HG03025 (cell line): ENCODE results near the gene TRIM29.

ENCODE experiments used
- ATAC-seq: cut with Tn5 transposase; IDR thresholded peaks from one replicate; pipeline ENCODE4 v1.9.1; 2021; ENCODE audit warnings: mild to moderate bottlenecking, moderate library complexity; ENCODE audit not compliant: unreplicated experiment, low FRiP score

The TRIM29 gene

GRCh38 chr11:120141113-120141767 lies 3.3 kb upstream of the TRIM29 start:
- no peak for ATAC-seq

- no peak for ATAC-seq
Observed at GRCh38 chr11:120139316-120140069, 1.6 kb upstream of the TRIM29 start.

GRCh38 chr11:120137187-120137610 lies 714 bp downstream of the TRIM29 start:
- no peak for ATAC-seq

- no peak for ATAC-seq
Observed at GRCh38 chr11:120136356-120136755, 1.6 kb downstream of the TRIM29 start.

DNA sequence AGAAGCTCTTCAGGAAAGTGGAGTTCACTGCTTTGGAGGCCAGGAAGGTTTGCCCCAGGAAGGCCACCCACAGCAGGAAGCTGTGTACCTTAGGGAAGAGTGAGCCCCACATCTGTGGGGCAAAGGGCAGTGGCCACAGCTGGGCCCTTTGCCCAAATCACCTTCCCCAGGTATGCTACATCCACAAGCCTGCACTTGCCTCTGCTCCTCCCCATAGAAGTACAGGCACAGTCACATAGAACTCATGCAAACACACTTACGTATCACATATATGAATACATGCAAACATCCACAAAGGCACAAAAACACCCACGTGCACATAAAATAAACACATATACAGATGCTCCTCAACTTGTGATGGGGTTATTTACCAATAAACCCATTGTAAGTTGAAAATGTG lies 2.1 kb downstream of the TRIM29 start:
- no peak for ATAC-seq

GRCh38 chr11:120134931-120135228 lies 3.0 kb downstream of the TRIM29 start:
- ATAC-seq: no peak

- ATAC-seq: no peak
Observed at GRCh38 chr11:120134106-120134930, 3.6 kb downstream of the TRIM29 start.

- no peak for ATAC-seq
Observed at GRCh38 chr11:120133216-120134105, 4.5 kb downstream of the TRIM29 start.

GRCh38 chr11:120132645-120133185 lies 5.2 kb downstream of the TRIM29 start:
- no peak for ATAC-seq

DNA sequence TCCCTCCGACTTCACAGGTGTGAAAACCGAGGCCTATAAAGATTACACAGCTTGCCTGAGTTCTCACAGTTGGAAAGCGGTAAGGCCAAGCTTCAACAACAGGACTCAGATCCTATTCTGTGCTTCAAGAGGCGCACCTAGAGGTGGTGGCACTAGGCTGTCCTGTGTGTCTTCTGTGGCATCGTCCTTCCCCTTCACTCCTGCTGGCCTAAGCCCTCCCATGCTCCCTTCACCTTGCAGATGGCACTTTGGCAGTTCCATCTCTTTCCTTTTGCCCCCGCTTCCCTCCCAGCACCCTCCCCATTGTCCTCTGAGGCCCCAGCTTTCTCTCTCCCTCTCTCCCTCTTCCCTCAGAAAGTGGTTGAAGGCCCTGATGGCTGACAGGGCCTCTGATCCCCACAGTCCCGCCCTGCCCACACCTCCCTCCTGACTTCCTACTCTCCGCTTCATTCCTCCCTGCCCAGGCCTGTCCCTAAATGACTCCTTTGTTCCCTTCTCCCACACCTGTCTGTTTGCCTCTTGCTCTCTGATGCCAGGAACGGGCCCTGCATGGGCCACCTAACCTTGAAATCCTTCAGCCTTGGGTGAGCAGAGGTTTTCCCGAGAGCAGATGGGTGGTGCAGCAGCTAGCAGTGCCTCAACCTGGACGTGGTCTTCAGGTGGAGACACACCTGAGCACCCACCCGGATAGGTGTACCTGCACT lies 5.8 kb downstream of the TRIM29 start:
- no peak for ATAC-seq

DNA sequence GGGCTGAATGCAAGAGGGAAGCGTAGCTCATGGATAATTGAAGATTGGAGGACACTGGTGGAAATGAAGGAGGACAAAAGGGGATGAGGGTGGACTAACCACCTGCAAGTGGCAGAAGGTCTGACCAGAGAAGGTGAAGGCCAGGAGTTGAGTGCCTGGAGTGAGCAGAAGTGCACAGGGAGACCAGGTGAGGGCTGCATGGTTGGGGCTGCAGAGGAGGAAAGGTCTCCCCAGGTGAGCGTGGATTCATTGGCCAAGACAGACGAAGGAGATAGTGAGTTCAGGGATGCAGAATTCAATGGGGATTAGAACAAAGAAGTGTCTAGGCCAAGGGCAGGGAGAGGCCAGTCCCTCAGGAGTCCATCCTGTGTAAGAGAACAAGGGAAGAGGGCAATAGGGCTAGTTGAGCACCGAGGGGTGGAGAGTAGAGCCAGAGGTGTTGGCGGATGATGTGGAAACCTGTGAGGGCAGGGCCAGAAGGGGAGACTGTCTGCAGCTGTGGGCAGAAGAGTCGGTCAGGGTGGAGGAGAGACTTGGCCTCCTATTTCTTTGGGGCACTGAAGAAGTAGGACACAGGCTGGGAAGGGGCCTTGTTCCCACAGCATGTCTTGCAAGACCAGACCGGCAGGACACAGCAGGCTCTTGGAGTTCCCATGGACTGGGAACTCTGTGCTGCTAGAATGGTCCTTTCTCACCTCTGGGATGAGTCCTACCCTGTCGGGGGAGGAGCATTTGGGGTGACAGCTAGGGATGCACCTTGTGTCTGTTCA lies 6.7 kb downstream of the TRIM29 start:
- no peak for ATAC-seq

GRCh38 chr11:120130176-120130980 lies 7.5 kb downstream of the TRIM29 start:
- ATAC-seq: no peak

DNA sequence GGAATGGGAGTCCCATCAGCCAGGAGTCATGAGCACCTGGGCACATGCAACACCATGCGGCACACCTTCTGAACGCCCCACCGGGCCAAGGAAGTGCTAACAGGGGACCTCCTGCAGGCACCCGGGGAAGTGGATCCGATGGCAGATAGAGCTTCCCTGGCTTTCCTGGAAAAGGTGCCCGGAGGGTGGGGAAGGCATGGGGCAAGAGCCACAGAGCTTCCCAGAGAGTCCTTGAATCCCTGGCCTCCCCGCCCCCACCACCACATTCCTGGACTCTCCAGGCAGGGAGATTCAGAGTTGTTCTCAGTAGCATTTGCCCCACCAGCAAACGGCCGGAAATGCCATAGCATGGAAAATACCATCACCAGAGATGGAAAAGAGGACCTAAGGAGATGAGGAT lies 8.3 kb downstream of the TRIM29 start:
- no peak for ATAC-seq

DNA sequence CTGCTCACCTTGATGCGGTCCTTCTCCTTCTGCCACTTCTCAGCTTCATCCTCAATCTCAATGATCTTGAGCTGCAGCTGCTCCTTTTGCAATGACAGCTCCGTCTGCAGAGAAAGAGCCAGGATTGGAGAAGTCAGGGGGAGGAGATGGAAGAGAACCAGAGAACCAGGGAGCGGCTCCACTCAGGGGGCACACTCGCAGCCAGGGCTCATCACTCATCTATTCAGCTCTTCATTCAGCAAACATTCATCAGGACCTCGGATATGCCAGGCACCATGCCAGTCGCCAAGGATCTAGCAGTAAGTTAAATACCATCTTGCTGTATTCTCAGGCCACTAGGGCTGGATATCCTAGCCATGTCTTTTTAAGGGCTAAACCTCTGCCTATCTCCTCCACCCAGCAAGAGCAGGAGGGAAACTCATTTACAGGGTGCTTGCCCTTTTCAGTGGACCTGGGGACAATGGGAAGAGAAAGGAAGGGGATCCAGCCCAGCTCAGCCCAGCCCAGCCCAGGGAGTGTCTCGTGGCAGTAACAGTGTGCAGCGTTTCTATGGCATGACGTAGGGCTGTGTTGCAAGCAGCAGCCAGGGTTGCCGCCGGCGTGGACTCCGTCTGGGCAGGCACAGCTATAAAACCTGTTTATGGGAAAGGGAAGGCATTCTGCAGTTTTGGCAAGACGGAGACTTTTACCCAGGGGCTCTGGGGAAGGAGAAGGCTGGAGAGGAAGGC lies 9.4 kb downstream of the TRIM29 start:
- no peak for ATAC-seq

DNA sequence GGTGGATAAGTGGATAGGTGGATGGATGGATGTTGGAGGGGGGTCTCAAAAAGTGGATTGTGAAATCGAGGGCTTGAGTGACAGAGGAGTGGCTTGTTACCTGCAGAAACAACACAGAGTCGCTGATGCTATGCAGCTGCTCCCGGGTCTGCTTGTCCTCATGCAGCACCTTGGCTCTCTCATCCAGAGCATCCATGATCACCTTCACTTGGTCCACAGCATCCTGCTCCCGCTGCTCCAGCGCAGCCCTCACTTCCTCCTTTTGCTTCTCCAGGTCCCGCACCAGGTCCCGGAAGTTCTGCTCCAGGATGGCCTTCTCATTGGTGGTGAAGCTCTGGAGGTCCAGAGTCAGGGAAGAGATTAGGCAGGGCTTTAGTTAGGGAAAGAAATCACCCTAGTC lies 10.7 kb downstream of the TRIM29 start:
- ATAC-seq: no peak

- no peak for ATAC-seq
Observed at GRCh38 chr11:120126620-120127019, 11.3 kb downstream of the TRIM29 start.

DNA sequence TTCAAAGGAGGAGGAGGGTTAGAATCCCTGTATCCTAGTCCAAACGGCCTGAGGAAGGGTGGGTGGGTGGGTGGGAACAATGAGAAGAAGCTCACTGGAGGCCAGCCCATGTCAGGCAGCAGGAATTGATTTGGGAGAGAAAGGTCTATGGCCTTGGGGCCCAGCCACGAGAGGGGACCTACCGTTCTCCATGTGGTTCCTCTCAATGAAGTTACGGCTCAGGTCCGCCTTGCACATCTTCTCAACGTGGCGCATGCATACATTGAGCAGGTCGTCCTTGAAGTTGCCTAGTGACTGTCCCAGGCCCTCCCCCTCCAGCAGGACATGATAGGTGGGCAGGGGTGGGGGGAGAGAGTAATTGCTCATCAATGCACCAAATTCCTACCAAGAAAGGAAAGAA lies 12.4 kb downstream of the TRIM29 start:
- ATAC-seq: no peak
